Gastroesophageal sphincter (tissue), 4 donors: Measurements from ENCODE around the gene SDCBP2. TPM values are rescaled to one million over a fixed set of nuclear protein-coding genes. Genes with fewer than 3 reads are reported as not detected.

Experiments used
- ATAC-seq: fragments of 150-250 bp; one replicate; pipeline ENCODE4 v1.9.1; 2016; ENCODE audit warnings: mild to moderate bottlenecking, moderate library complexity
- H3K27ac ChIP-seq, 4 donors: fragments of 200-600 bp; sonication (generic) in 3 of 4; 1 replicate in 3 of 4; 2 replicates in 1 of 4; pipeline ENCODE4 v1.5.1; 2016 to 2019
- H3K27me3 ChIP-seq: fragments of 200-600 bp; sonication (generic); one replicate; pipeline ENCODE4 v1.5.1; 2019
- H3K36me3 ChIP-seq, 2 donors: fragments of 200-600 bp; sonication (generic); one replicate each; pipeline ENCODE4 v1.5.1; 2019; ENCODE audit warnings: control low read depth in 1 of 2
- H3K4me1 ChIP-seq, 3 donors: fragments of 200-600 bp; sonication (generic); 1 replicate in 2 of 3; 2 replicates in 1 of 3; pipeline ENCODE4 v1.5.1; 2016 to 2019; ENCODE audit warnings: control low read depth in 2 of 3
- H3K4me3 ChIP-seq, 2 donors: fragments of 200-600 bp; sonication (generic); one replicate each; pipeline ENCODE4 v1.5.1; 2019; ENCODE audit warnings: mild to moderate bottlenecking in 1 of 2, moderate library complexity in 1 of 2
- H3K9me3 ChIP-seq, 3 donors: fragments of 200-600 bp; sonication (generic); one replicate each; pipeline ENCODE4 v1.5.1; 2017 to 2019; ENCODE audit warnings: control low read depth in 2 of 3
- CTCF ChIP-seq, 4 experiments: fragments of 200-600 bp in 2 of 4; fragments of 450-650 bp in 2 of 4; sonication (generic) in 1 of 4; IDR thresholded peaks; one replicate each; pipeline ENCODE4 v1.5.1; 2017 to 2019; ENCODE audit warnings: antibody characterized with exemption in 4 of 4, mild to moderate bottlenecking in 2 of 4, moderate library complexity in 2 of 4
- EP300 ChIP-seq: sonication (generic); formaldehyde crosslinking; IDR thresholded peaks from one replicate; pipeline ENCODE4 v1.6.1; 2017; ENCODE audit warnings: antibody characterized with exemption, mild to moderate bottlenecking
- POLR2A ChIP-seq, 2 donors: fragments of 450-650 bp; IDR thresholded peaks; one replicate each; pipeline ENCODE4 v1.6.1; 2017; ENCODE audit warnings: antibody characterized with exemption in 2 of 2, mild to moderate bottlenecking in 2 of 2, moderate library complexity in 1 of 2
- POLR2AphosphoS5 ChIP-seq: sonication (generic); formaldehyde crosslinking; IDR thresholded peaks from one replicate; pipeline ENCODE4 v1.6.1; 2017; ENCODE audit warnings: antibody characterized with exemption
- WGBS, 2 donors: methylation state at CpG; one replicate each; pipeline ENCODE4 v1.1.5; 2018; ENCODE audit warnings: low coverage in 1 of 2; 5-methylcytosine and 5-hydroxymethylcytosine counted together
- total RNA-seq, 4 donors: library from RNA; depleted of rRNA; stranded (reverse); fragments of >200 nt; gene quantifications; one replicate each; pipeline ENCODE4 v1.1.0, GENCODE V29; 2016

The SDCBP2 gene
- total RNA-seq, 4 donors from 2014 or later = 1.6 to 17.5 (median 3.5) TPM

GRCh38 chr20:1269235-1269634 lies 59.7 kb downstream of the SDCBP2 start:
- 81 to 90% methylated on average over 6 to 7 of the region's 8 CpGs for WGBS, 2 donors
- Histone ChIP-seq H3K27ac (no peak overlapping the region), H3K36me3 (peaks cover 0 to 9% of the 10 kb centered on the region in 2 donors), H3K9me3 (no peaks in the 10 kb centered on the region), H3K27me3 (no peaks in the 10 kb centered on the region), H3K4me1 (peaks cover 0 to 25% (median 6%) of the 10 kb centered on the region in 3 donors), H3K4me3 (no peak overlapping the region)
- TF ChIP-seq POLR2AphosphoS5 (no peak), CTCF (IDR thresholded peaks at IDR 0.05) (no peak)
- ATAC-seq = no peak

- Histone ChIP-seq H3K27me3 (no peaks in the 10 kb centered on the region), H3K27ac (no peak overlapping the region), H3K36me3 (peaks cover 0 to 8% of the 10 kb centered on the region in 2 donors), H3K4me3 (no peak overlapping the region), H3K4me1 (peaks cover 0 to 25% (median 6%) of the 10 kb centered on the region in 3 donors), H3K9me3 (no peaks in the 10 kb centered on the region)
- no peak for ATAC-seq
- TF ChIP-seq CTCF (IDR thresholded peaks at IDR 0.05) (no peak), EP300 (no peak), POLR2A (IDR thresholded peaks at IDR 0.05) (no peak), POLR2AphosphoS5 (no peak)
- WGBS, 2 donors = 88 to 92% methylated on average over 2 of the region's 3 CpGs
Observed at GRCh38 chr20:1267809-1268374, 61.0 kb downstream of the SDCBP2 start.

- peak overlapping the region in 1 of 2 donors; percentile 90 for H3K4me3 ChIP-seq
- H3K9me3 ChIP-seq = no peaks in the 10 kb centered on the region
- peak overlapping the region in 3 of 4 donors; percentile 77 to 88 (median 81) for H3K27ac ChIP-seq
- 0 to 67% methylated on average over 1 to 4 of the region's 8 CpGs for WGBS, 2 donors
- peaks cover 0 to 25% (median 6%) of the 10 kb centered on the region in 3 donors for H3K4me1 ChIP-seq
- ATAC-seq = no peak
- no peaks in the 10 kb centered on the region for H3K27me3 ChIP-seq
- no peak for TF ChIP-seq EP300
- H3K36me3 ChIP-seq = peaks cover 0 to under 1% of the 10 kb centered on the region in 2 donors
Observed at GRCh38 chr20:1267161-1267560, 61.8 kb downstream of the SDCBP2 start.

DNA sequence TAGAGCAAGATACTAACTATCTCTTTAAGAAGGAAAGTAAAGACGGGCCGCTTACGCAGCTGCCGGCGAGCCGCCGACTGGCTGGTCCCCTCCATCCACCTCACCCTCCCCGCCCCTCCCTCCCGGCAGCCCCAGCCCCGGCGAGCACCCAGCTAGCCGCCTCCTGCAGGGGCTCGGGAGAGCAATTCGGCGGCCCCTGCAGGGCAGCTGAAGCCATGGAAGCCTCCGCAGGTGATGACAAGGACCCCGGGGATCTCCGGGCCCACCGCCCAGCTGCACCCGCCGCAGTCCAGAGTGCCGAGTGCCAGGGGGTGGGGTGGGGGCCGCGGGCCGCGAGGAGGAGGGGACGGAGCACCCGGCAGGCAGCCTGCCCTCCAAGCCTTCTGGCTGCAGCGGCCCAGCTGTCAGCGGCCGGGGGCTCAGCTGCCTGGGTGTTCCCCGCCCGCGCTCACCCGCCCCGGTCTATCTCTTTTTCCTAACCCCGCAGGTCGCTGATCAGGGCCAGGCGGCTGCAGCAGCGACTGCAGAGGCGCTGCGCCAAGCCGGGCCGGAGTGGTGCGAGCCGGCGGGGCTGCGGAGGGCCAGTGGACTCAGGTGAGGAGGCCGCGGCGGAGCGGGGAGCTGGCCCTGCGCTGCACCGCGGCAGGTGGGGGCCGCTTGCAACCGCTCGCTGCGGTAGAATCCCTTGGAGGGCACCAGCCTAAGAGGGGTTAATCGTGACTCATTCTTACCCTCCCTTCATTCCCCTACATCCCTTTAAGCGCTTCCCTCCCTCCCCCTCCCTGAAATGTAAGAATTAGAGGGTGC lies 62.6 kb downstream of the SDCBP2 start, which contains the start of gene SNPH:
Gene SNPH (plus strand): TSS at position 128 of the 807 bp plus-strand sequence. CDS start 29,946 bp downstream, outside the sequence.
- no peak for TF ChIP-seq POLR2A (IDR thresholded peaks at IDR 0.05)
- no peak for TF ChIP-seq POLR2AphosphoS5
- TF ChIP-seq CTCF (IDR thresholded peaks at IDR 0.05) = no peak
- TF ChIP-seq EP300 = no peak
- Histone ChIP-seq H3K4me1 (peaks cover 0 to 25% (median 6%) of the 10 kb centered on the region in 3 donors), H3K27ac (peak within 1 kb of the TSS; percentile 31 to 88 (median 79)), H3K27me3 (peaks cover 6% of the 10 kb centered on the region), H3K9me3 (no peaks in the 10 kb centered on the region), H3K36me3 (no peaks in the 10 kb centered on the region), H3K4me3 (peak within 1 kb of the TSS; percentile 68 to 90)
- no CpG with 5 or more reads among the region's 61 CpGs for WGBS, 2 donors
- peak; percentile 95 for ATAC-seq

- peak overlapping the region; percentile 68 to 90 for H3K4me3 ChIP-seq
- H3K9me3 ChIP-seq = no peaks in the 10 kb centered on the region
- H3K4me1 ChIP-seq = peaks cover 0 to 25% (median 6%) of the 10 kb centered on the region in 3 donors
- H3K27ac ChIP-seq = peak overlapping the region; percentile 31 to 88 (median 79)
- H3K36me3 ChIP-seq = no peaks in the 10 kb centered on the region
- TF ChIP-seq EP300 = no peak
- no peak for TF ChIP-seq POLR2AphosphoS5
- no peak for TF ChIP-seq POLR2A (IDR thresholded peaks at IDR 0.05)
- TF ChIP-seq CTCF (IDR thresholded peaks at IDR 0.05) = no peak
- 0% methylated on average over 5 to 6 of the region's 10 CpGs for WGBS, 2 donors
- ATAC-seq = no peak
- H3K27me3 ChIP-seq = peaks cover 7% of the 10 kb centered on the region
Observed at GRCh38 chr20:1265916-1266166, 63.1 kb downstream of the SDCBP2 start.
